OCI-LY3 (cell line): ENCODE measurements around the gene SUPV3L1.

Source experiments
- H2AFZ ChIP-seq: fragments of 200-600, 300-600 bp; shearing (Covaris generic); 2 replicates; pipeline ENCODE4 v1.6.0; 2014; ENCODE audit warnings: antibody characterized with exemption, low read depth, low read length
- H3K27ac ChIP-seq: fragments of 200-600, 300-600 bp; sonication (generic); 2 replicates; pipeline ENCODE4 v1.5.1; 2014; ENCODE audit warnings: mild to moderate bottlenecking, low read length, moderate library complexity, mixed read lengths
- H3K27me3 ChIP-seq: fragments of 200-600, 300-600 bp; sonication (generic); 2 replicates; pipeline ENCODE4 v1.6.1; 2014; ENCODE audit warnings: low read depth, low read length, mixed read lengths
- H3K36me3 ChIP-seq: fragments of 200-600, 300-600 bp; sonication (generic); replicated peaks from 2 replicates; pipeline ENCODE3; 2014; ENCODE audit warnings: low read depth, low read length, mixed read lengths
- H3K4me1 ChIP-seq: fragments of 300-600, 200-600 bp; sonication (generic); 2 replicates; pipeline ENCODE4 v1.6.1; 2014; ENCODE audit warnings: low read length, mixed read lengths
- H3K4me2 ChIP-seq: fragments of 200-600, 300-600 bp; sonication (generic); 2 replicates; pipeline ENCODE4 v1.6.1; 2014; ENCODE audit warnings: low read length, mixed read lengths
- H3K4me3 ChIP-seq: fragments of 300-600, 200-600 bp; sonication (generic); 2 replicates; pipeline ENCODE4 v1.5.1; 2014; ENCODE audit warnings: antibody characterized with exemption, mild to moderate bottlenecking, low read length, moderate library complexity
- H3K79me2 ChIP-seq: fragments of 300-600, 200-600 bp; shearing (Covaris generic); 2 replicates; pipeline ENCODE4 v1.6.1; 2014; ENCODE audit warnings: mild to moderate bottlenecking, low read length, mixed read lengths
- H3K9ac ChIP-seq: fragments of 300-600, 200-600 bp; shearing (Covaris generic); 2 replicates; pipeline ENCODE4 v1.6.0; 2014; ENCODE audit warnings: mild to moderate bottlenecking, low read length, moderate library complexity
- H3K9me3 ChIP-seq: fragments of 200-600, 300-600 bp; shearing (Covaris generic); 2 replicates; pipeline ENCODE4 v1.6.1; 2014; ENCODE audit warnings: low read length, mixed read lengths; ENCODE audit not compliant: insufficient read depth
- H4K20me1 ChIP-seq: fragments of 200-600, 300-600 bp; sonication (generic); 2 replicates; pipeline ENCODE4 v1.6.1; 2016; ENCODE audit warnings: low read length, mixed read lengths; ENCODE audit not compliant: insufficient read depth
- EZH2phosphoT487 ChIP-seq: fragments of 200-600 bp; shearing (Covaris generic); IDR thresholded peaks from 2 replicates; pipeline ENCODE4 v1.6.1; 2018; ENCODE audit warnings: antibody characterized with exemption, mixed run types, low read depth
- TF ChIP-seq, protein P1 (sequence below): fragments of 200-600, 300-600 bp; sonication (generic); IDR thresholded peaks from 2 replicates; pipeline ENCODE4 v1.5.1; 2014; ENCODE audit warnings: antibody characterized with exemption, low read length, low read depth

The SUPV3L1 gene

DNA sequence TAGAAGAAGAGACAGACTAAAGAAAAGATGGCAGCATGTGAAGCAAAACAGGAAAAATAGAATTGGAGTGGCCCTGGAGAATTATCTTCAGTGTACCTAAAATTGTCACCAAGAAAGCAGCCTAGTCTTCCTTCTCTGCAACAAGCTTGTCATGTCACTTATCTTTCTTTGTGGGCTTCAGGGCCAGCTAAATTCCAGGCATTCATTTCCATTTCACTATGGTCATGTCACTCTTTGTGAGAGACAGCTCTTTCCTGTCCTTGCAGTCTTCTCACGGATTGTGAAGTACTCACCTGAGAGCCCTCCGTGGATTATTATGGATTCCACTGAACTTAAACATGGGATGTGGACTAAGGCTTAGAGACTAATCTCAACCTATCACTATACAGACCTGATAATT lies 31.1 kb downstream of the SUPV3L1 start:
- Histone ChIP-seq H3K9me3 (no peaks in the 10 kb centered on the region), H3K4me2 (no peak overlapping the region), H3K4me3 (no peak overlapping the region), H4K20me1 (no peaks in the 10 kb centered on the region), H3K9ac (no peak overlapping the region), H3K27me3 (no peaks in the 10 kb centered on the region), H3K79me2 (no peaks in the 10 kb centered on the region), H3K36me3 (peaks cover 12% of the 10 kb centered on the region), H3K27ac (no peak overlapping the region), H3K4me1 (no peaks in the 10 kb centered on the region), H2AFZ (no peak overlapping the region)
- no peak for TF ChIP-seq EZH2phosphoT487
- TF ChIP-seq, protein P1, sequence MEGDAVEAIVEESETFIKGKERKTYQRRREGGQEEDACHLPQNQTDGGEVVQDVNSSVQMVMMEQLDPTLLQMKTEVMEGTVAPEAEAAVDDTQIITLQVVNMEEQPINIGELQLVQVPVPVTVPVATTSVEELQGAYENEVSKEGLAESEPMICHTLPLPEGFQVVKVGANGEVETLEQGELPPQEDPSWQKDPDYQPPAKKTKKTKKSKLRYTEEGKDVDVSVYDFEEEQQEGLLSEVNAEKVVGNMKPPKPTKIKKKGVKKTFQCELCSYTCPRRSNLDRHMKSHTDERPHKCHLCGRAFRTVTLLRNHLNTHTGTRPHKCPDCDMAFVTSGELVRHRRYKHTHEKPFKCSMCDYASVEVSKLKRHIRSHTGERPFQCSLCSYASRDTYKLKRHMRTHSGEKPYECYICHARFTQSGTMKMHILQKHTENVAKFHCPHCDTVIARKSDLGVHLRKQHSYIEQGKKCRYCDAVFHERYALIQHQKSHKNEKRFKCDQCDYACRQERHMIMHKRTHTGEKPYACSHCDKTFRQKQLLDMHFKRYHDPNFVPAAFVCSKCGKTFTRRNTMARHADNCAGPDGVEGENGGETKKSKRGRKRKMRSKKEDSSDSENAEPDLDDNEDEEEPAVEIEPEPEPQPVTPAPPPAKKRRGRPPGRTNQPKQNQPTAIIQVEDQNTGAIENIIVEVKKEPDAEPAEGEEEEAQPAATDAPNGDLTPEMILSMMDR = no peak

DNA sequence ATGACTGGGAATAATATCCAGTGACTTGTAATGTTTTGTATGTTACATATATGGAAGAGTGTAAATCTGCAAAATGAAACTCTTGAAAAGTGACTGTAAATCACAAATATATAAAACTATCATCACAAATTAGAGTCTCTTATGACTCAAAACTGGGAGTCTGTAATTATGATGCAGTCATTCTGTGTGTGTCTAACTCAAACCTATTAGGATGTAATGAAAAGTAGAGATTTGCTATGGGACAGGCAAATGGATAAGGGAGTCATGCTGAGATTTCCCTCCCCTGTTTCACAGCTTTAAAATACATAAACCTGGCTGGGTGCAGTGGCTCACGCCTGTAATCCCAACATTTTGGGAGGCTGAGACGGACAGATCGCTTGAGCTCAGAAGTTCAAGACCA lies 31.5 kb downstream of the SUPV3L1 start:
- Histone ChIP-seq H2AFZ (no peak overlapping the region), H3K4me2 (no peak overlapping the region), H4K20me1 (no peaks in the 10 kb centered on the region), H3K36me3 (peaks cover 12% of the 10 kb centered on the region), H3K9ac (no peak overlapping the region), H3K4me1 (no peaks in the 10 kb centered on the region), H3K9me3 (no peaks in the 10 kb centered on the region), H3K27ac (no peak overlapping the region), H3K4me3 (no peak overlapping the region), H3K79me2 (no peaks in the 10 kb centered on the region), H3K27me3 (no peaks in the 10 kb centered on the region)
- TF ChIP-seq EZH2phosphoT487 = no peak
- TF ChIP-seq, protein P1 = no peak

DNA sequence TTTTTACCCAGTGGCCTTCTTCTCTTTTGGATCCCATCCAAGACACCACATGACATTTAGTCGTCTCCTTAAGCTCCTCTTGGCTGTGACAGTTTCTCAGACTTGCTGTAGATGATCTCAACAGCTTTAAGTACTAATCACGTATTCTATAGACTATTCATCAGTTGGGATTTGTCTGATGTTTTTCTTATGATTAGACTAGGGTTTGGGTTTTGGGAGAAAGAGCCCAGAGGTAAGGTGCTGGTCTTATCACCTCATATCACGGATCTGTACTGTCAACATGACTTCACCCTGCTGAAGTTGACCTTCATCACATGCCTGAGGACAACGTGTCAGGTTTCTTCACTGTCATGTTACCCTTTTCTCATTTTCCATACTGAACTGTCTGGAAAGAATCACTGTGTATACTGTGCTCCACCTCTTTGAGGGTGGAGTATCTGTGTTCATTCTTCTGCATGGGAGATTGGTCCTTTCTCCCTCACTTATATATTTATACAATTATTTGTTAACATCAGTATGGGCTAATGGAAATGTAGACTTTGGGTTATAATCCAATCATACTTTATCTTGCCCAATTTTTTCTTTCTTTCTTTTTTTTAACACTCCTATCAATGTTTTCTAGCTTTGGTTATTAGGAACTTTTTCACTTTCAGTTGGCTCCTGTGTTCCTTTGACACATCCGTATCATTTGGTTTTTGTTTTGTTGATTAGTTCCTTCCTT lies 33.7 kb downstream of the SUPV3L1 start:
- H3K36me3 ChIP-seq = peaks cover 3% of the 10 kb centered on the region
- no peak overlapping the region for H3K4me3 ChIP-seq
- no peaks in the 10 kb centered on the region for H4K20me1 ChIP-seq
- H3K79me2 ChIP-seq = no peaks in the 10 kb centered on the region
- no peaks in the 10 kb centered on the region for H3K9me3 ChIP-seq
- H3K4me1 ChIP-seq = no peaks in the 10 kb centered on the region
- H3K4me2 ChIP-seq = no peak overlapping the region
- H3K27ac ChIP-seq = no peak overlapping the region
- H3K27me3 ChIP-seq = no peaks in the 10 kb centered on the region
- H2AFZ ChIP-seq = no peak overlapping the region
- no peak overlapping the region for H3K9ac ChIP-seq
- TF ChIP-seq, protein P1 = no peak
- no peak for TF ChIP-seq EZH2phosphoT487

DNA sequence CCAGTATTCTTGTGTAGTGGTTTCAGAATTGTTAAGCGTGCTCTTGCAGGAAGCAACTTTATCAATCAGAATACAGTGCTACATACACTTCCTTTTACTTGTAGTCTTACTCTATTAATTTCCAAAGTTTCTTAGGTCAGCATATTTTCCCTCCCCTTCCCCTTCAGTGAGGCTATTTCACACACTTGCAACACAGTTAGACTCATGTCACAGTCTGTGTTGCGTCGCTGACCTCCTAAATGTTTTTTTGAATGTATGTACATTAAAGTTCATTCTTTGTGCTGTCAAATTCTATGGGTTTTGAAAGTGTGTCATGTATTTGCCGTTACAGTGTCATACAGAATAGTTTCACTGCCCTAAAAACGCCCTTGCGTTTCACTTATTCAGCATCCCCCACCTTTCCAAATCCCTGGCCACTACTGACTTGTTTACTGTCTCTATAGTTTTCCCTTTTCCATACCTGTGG lies 34.7 kb downstream of the SUPV3L1 start:
- H3K79me2 ChIP-seq = no peaks in the 10 kb centered on the region
- H3K4me3 ChIP-seq = no peak overlapping the region
- TF ChIP-seq, protein P1 = no peak
- no peak for TF ChIP-seq EZH2phosphoT487
- H4K20me1 ChIP-seq = no peaks in the 10 kb centered on the region
- no peak overlapping the region for H3K9ac ChIP-seq
- no peak overlapping the region for H3K4me2 ChIP-seq
- H3K36me3 ChIP-seq = no peaks in the 10 kb centered on the region
- no peak overlapping the region for H3K27ac ChIP-seq
- no peaks in the 10 kb centered on the region for H3K4me1 ChIP-seq
- H3K9me3 ChIP-seq = no peaks in the 10 kb centered on the region
- no peaks in the 10 kb centered on the region for H3K27me3 ChIP-seq
- no peak overlapping the region for H2AFZ ChIP-seq
